AG09319 (cell line): Measurements from ENCODE around the gene PIK3R3.

Experiments
- DNase-seq: peaks from one replicate; pipeline ENCODE4 v3.0.0-alpha.2; 2010; ENCODE audit warnings: low read depth; ENCODE audit errors: extremely low read depth
- CTCF ChIP-seq: IDR thresholded peaks from 2 replicates; pipeline ENCODE4 v1.5.1; 2011; ENCODE audit warnings: low read depth, mild to moderate bottlenecking, inconsistent platforms, low read length, moderate library complexity

PIK3R3 gene

GRCh38 chr1:45995298-45995697 lies 137.1 kb downstream of the PIK3R3 start:
- TF ChIP-seq CTCF: no peak
- no peak for DNase-seq

GRCh38 chr1:45994423-45994822 lies 138.0 kb downstream of the PIK3R3 start:
- no peak for TF ChIP-seq CTCF
- no peak for DNase-seq
